Stimulated activated CD8-positive, alpha-beta memory T cell treated with anti-CD3 and anti-CD28 coated beads, Interleukin-12 subunit alpha, Interleukin-12 subunit beta, amount 100 ng/mL, for 24 hours (primary cell): ENCODE measurements around the gene AOX1.
"Not testable (repeated sequence)": the region's sequence is repeated elsewhere in the genome, so short reads cannot be mapped to it uniquely, and the experiment has no call there.

Source experiments
- DNase-seq: peaks from one replicate; pipeline ENCODE4 v3.0.0-alpha.2; 2020; ENCODE audit errors: extremely low read depth

The AOX1 gene

DNA sequence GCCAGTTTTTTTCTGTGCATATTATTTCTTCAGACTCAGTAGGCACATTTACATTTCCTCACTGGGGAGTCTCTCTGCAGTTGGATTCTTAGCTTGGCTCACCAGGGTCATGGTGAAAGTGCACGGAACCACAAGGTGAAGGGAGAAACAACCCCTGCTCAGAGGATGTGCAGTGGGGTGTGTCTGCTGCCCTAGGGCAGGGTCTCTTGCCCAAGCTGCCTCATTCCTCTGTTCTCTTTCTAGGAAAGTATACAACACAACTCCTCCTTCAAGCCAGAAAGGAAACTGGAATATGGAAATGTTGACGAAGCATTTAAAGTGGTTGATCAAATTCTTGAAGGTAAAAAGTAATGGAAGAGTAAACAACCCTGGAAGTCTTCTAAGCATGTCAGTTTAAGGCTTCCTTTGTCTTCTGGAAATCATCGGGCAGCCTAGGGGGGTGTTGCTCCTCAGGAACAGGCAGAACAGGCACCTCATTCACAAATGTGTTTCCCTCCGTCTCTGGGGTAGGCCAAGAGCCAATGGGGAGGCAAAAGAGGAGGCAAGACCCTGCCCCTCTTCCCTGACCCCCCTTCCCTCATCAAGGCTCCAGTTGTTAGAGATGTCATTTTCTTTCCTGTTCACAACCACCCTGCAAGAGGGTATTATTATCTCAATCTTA lies 41.4 kb downstream of the AOX1 start:
- DNase-seq = no peak

DNA sequence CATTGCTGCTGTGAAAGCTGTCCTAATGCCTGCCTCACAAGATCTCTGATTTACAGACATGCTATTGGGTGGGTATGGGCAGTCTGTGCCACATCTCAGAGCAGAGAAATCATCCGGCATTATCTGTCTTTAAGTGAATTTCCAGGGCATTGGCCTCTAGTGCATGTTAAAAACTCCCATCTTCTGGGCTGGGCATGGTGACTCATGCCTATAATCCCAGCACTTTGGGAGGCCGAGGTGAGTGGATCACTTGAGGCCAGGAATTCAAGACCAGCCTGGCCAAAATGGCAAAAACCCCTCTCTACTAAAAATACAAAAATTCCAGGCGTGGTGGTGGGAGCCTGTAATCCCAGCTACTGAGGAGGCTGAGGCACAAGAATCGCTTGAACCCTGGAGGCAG lies 42.6 kb downstream of the AOX1 start:
- DNase-seq = not testable (repeated sequence)

DNA sequence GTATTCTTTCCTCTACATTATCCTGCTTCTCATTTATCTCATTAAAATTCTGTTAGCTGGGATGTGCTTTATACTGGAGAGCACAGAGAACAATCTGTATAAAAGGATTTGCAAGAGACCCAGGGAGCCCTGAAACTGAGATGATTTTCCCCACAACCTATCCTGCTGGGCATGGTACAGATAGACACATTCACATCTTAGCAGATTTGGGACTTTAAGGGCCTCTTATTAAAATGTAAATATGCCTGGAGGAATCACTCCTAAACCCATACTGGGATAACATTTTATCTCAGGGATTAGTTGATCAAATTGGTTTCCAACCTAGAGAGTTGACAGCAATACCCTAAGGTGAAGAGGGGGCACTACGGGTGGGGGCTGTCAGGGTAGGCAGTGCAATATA lies 45.5 kb downstream of the AOX1 start:
- no peak for DNase-seq

DNA sequence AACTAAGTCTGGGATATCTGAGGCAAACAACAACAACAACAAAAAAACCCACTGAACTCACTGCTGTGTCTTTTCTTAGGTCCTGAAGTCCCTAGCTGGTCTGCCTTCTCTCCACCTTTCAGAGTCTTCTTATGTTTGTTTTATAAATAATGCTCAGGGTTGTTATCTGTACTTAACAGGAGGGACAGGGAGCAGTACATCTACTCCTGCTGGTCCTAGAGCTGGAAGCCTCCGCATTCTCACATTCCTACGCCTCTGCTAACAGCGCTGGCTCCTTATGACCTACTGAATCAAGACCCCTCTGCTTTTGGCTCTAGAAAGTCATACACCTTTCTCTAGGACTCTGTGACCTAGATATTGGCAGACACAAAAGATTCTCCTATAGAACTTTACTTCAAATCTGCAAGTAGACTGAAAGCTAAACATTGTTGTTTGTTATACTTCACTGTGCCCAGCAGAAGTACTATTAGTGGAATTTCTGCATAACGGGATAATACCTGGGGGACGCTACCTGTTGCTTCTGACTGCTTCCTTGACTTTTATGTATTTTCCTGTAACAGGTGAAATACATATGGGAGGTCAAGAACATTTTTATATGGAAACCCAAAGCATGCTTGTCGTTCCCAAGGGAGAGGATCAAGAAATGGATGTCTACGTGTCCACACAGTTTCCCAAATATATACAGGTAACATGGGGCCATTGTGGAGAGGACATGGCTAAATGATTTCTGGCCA lies 48.6 kb downstream of the AOX1 start:
- no peak for DNase-seq

DNA sequence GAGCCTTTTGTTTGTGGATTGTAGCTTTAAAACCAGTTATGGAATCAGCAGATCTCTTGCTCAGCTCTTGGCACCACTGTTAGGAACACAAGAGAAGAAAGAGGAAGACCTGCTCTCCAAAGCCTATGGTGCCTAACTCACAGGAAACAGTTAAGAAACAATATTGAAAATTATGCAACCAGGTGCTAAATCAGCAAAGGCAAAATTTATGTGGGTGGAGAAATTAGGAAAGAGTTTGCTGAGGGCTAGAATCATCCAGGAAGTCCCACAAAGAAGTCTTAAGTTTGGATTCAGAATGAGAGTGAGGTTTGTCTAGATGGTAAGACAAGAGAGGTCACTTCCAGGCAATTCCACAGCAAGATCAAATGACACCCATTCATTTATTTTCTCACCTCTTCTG lies 49.4 kb downstream of the AOX1 start:
- no peak for DNase-seq

DNA sequence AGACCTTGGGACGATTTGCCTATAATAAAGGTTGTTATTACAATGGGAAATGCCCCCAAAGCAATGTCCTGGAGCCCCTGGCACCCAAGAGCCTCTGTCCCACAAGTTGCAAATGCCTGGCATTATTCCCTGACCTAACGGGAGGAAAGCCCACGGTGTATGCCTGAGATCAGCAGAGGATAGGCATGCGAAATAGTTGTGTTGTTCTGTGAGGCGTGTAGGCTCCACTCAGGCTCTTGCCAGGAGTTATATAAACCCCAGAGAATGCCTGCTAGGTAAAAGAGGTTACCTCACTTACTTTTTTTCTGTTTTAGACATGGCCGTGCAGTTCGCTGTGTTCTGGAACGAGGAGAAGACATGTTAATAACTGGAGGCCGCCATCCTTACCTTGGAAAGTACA lies 52.1 kb downstream of the AOX1 start:
- no peak for DNase-seq

DNA sequence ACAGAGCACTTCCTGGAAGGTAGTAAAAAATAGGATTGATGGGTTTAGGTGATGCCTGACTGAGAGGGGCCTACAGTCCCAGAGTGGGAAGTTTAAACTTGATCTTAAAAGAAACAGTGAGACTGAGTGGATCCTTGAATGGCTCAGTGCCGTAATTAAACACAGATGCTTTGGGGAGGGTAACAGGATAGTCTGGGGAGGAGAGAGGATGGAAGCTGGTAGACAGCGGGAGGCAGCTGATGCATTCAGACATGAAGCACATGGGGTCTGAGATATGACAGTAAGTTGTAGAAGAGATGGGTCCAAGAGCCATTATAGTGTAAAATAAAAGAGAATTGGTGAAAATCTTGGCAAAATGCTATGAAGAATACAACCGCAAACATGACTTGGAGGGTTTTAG lies 54.4 kb downstream of the AOX1 start:
- no peak for DNase-seq

DNA sequence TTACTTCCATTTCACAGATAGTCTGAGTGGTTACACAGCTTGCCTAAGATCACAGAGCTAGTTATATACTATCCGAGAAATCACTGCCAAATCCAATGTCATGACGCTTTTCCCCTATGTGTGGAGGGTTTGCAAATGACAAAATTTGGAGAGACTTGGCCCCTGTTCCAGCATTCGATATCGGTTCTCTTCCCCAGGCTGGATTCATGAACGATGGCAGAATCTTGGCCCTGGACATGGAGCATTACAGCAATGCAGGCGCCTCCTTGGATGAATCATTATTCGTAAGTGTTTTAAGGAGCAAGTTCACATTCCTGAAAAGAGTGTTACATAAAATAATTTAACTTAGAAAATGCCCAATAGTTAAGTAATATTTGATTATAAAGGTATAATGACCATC lies 55.1 kb downstream of the AOX1 start:
- DNase-seq = no peak

DNA sequence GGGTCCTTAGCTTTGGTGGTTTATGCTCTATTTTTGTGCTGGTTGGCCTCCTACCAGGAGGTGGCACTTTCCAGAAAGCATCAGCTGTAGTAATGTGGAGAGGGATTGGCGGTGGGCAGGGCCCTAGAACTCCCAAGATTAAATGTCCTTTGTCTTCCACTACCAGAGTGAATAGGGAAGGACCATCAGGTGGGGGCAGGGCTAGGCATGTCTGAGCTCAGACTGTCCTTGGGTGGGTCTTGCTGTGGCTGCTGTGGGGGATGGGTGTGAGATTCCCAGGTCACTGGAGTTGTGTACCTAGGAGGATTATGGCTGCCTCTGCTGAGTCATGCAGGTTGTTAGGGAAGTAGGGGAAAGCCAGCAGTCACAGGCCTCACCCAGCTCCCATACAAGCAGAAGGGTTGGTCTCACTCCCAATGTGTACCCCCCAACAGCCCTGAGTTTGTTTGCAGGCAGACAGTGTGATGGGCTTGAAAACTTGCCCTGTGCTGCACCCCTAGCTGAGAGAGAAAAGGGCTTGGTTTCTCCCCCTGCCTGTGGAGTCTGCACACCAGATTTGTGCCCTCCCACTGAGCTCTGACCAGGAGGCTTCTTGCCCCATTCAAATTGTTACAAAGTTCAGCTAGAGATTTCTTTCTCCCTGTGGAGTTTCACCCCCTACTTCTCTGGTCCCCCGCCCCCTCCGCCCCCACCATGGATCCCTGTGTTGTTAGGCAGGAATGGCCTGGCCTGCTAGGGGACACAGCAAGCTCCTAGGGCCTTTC lies 62.9 kb downstream of the AOX1 start:
- DNase-seq = not testable (repeated sequence)

DNA sequence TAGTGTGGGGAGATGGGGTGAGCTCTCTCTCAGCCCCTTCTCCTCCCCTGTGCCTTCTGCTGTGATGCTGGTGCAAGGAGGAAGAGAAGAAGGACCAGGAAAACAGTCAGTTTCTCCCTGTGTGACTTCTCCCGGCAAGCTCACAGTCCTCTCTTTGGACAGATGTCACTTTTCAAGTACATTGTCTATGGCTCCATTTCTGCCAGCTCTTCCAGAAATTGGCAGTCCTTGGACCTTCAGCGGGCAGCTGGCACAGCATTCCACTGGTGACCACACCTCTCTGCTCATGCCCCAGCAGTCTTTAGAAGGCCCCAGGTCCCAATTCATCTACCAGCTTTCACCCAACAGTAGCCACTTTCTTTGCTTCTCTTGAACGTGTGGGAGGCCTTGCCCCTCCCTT lies 63.9 kb downstream of the AOX1 start:
- no peak for DNase-seq

DNA sequence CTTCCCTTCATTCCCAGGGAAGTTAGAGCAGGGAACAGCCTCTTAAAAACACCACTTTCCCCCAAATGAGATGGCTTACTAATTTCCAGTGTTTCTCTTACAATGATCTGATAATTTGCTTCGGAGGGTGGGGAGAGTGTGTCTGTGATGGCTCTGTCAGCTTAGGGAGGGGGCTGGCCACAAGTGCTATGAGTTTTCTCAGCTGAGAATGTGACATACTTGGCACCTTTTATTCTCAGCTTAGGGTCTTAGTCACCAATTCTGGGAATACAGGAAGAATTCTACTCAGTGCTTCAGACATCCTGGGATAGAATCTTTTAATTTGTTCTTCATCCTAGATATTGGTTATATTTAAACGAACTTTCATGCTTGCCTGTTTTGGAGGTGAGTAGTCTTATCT lies 64.4 kb downstream of the AOX1 start:
- DNase-seq = no peak

DNA sequence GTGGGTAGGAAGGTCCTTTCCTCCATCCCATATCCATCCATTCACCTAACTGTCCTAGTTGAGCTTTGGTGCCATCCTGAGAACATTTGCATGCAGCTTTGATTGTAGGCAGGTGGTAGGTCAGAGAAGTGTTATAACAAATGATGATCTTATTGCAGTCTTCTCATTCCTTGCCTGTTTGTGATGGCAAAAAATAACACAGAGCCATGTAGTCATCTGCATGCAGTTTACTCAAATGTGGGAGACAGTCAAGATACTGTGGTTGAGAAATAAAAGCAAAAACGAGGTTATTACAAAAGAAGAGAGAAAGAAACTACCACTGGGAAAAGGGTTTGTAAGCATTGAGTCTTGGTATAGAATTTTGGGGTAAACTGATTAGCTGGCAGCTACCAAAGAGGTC lies 66.3 kb downstream of the AOX1 start:
- no peak for DNase-seq

DNA sequence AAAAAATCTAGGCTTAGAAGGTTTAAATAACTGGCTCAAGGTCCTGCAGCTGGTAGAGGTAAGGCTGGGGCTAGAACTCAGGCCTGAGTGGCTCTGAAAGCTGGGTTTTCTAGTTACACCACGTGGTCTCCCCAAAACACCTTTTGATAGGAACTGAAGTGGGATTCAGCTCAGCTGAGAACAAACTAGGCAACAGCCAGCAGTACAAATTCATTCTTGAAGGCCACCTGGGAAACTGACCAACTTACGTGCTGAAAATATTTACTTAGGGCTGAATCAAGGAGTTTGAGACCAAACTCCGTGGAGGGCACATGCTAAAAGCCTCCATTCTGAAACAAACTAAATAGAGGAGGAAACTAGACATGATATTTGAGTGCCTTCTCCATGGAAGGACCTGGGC lies 67.2 kb downstream of the AOX1 start:
- DNase-seq = no peak

DNA sequence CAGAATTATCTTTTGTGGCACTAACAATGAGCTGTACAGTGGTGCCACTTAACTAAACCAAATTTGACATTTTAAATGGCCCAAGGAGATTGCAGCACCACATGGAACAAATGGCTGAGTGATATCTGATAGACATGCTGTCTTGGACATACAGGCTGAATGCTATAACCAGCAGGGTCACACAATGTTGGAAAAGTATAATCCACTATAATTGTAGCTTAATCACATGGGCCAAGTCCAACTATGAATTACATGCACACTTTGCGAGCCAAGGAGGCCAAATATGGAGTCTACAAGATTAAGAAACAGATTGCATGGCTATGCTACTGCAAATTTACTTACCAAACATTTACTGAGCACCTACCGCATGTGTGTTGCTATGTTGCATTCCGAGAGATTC lies 69.0 kb downstream of the AOX1 start:
- no peak for DNase-seq

DNA sequence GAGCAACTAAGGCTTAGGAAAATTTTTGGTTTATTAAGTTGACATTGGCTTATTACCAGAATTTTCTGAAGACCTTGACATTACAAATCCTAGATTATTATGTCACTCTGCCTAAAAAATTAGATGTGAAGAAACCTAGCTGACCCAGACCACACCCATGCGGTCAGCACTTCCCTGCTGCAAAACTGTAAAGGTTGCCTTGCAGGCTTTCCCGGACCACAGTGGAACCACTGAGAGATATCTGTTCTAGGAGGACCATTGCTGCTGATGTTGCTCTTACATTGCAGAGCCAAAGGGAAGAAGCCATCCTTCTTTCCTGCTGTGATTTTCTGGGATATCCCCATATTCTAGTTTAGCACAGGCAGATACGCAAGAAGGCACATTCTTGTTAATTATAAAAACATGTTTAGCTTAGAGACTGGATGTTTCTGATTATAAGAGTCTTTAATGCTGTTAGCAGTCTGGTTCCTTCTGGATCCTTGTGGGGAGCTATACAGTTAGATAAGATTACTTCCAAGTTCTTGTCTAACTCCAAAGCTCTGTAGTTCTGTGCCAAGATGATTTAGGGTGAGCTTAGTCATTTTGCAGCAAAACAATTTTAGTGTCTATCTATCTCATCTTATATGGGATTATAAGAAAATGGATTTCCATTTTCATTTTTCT lies 70.2 kb downstream of the AOX1 start:
- no peak for DNase-seq

DNA sequence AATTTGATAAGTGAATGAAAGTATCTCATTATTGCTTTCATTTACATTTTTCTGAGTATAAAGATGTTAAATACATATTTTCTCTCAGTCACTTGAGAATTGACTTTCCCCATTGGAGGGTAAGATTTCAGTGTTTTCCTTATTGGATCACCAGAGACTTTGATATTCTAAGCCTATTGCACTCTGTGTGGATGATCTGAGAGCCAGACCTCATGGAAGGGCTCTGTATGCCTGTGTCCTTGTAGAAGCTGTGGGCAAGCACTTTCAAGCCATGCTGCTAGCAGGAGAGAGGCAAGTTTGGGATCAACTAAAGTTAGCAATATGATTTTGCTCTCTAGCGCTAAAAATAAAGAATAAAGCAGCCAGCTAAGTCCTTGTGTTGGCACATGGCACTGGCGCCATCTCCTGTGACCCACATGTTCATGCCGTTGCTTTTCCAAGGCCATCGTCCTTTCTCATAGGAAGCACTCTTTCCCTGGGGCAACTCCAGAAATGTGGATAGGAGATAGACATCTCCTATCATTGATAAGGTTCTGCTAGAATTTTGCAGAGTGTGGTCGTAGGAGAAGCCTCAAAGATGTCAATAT lies 72.6 kb downstream of the AOX1 start:
- no peak for DNase-seq

DNA sequence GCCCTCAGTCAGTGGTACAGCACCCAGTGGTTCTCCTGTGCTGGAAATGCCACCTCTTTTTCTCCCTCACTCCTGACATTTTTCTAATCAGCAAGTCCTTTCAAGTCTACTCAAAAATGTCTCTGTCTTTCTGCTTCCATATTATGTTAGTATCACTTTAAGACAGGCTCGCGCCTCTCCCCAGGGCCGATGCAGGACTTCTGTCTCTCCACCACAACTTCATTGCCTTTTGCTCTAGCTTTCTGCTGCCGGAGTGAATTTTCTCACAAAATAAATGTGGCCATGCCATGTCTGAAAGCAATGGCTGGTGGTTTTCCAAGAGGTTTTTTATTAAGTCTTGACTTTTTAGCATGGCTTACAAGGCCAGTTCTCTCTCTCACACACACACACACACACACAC lies 73.6 kb downstream of the AOX1 start:
- DNase-seq = no peak

DNA sequence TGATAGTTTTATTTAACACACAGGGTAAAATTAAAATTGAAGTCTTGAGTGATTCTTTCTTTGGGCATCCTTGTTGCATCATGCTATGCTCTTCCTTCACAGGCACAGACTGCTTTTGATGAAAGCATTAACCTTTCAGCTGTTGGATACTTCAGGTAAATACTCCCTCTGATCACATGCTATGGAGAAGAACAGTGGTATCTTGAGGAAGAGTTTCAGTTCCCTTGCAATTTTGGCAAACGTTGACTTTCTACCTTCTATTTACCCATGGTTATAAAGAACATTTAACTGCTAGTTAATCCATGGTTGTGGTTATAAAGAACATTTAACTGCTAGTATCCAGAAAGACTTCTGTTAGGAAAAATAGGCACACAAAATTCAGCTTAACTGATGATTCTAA lies 75.7 kb downstream of the AOX1 start:
- no peak for DNase-seq

DNA sequence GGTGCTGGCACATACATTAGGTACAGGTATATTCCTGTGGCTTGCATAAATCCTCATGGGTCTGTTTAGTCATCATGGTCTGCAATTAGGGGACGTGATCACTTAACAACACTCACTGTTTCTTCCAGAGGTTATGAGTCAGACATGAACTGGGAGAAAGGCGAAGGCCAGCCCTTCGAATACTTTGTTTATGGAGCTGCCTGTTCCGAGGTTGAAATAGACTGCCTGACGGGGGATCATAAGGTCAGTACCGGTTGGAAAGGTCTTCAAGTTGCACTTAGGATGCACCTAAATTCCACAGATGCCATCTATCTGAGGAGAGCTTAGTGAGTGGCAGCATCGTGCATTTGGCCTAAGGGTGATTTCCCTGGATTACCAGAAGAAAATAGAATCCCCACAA lies 76.9 kb downstream of the AOX1 start:
- DNase-seq = no peak

DNA sequence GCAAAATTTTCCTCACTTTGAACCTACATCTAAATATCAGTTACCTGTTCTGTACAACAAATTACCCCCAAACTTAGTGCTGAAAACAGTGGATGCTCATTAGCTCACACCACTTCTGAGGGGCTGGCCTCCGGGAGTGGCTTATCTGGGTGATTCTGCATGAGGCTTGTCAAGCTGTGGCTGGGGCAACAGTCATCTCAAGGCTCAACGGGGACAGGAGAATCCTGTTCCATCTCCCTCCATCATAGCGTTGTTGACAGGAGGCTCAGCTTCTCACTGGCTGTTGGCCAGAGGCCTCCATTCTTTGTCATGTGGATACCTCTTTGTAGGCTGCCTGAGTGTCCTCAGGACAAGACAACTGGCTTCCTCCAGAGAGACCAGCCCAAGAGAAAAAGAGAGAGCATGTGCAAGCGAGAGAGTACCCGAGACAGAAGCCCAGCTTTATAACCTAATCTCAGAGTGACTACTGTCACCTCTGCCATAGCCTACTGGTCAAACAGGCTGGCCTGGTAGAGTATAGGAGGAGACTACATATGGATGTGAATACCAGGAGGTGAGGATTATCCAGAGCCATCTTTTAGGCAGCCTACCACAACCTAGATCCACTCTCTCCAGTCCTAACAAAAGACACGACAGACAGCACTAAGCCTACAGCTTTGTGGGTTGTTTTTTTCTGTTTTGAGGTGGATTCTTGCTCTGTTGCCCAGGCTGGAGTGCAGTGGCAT lies 79.1 kb downstream of the AOX1 start:
- no peak for DNase-seq

DNA sequence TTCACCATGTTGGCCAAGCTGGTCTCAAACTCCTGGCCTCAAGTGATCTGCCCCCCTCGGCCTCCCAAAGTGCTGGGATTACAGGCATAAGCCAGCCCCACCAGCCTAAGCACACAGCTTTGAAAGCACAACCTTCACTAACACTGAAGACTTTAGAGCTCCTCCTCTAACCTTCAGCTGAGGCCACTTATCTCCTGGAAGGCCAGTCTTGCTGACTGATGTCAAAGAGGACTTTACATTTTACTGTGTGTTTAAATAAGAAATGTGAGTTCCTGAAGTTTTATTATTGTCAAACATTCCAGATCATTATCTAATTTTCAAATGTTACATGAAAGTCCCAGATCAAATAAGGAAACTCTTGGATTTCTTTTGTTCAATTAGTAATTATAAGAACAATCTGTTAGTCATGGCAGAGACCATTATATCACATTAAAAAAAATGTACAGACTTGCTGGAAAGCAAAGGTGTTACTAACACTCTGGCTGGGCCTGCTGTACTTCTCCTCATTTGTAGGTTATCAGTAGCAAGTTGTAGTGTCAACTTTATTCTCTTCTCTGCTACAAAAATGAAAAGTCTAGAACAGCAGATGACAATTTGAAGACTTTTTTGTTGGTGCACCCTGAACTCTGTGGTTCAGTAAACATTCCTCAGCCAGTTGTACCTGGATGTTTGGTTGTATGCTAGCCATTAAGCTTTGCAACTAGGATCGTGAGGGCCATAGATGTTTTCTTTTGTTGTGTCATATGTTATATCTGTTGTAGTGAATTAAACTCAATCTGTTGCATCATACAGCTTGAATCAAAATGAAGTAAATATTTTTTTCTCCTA lies 80.0 kb downstream of the AOX1 start:
- no peak for DNase-seq
